Keratinocyte (primary cell): ENCODE results near the gene PTPN5.

Experiments
- EZH2 ChIP-seq: IDR thresholded peaks from one replicate; pipeline ENCODE4 v1.6.1; 2012; ENCODE audit warnings: inconsistent platforms, mild to moderate bottlenecking, low read length, moderate library complexity
- TF ChIP-seq, protein P1 (sequence below), 3 experiments: IDR thresholded peaks in 1 of 3; conservative IDR thresholded peaks in 1 of 3; optimal IDR thresholded peaks in 1 of 3; 2 replicates in 2 of 3; 3 replicates in 1 of 3; pipeline versions ENCODE3 to v1.5.1; 2011; ENCODE audit warnings: low read length in 3 of 3, mild to moderate bottlenecking in 3 of 3, moderate library complexity in 2 of 3, control low read depth in 1 of 3, inconsistent platforms in 1 of 3; ENCODE audit not compliant: insufficient read depth in 2 of 3; ENCODE audit errors: extremely low read depth in 1 of 3

DNA sequence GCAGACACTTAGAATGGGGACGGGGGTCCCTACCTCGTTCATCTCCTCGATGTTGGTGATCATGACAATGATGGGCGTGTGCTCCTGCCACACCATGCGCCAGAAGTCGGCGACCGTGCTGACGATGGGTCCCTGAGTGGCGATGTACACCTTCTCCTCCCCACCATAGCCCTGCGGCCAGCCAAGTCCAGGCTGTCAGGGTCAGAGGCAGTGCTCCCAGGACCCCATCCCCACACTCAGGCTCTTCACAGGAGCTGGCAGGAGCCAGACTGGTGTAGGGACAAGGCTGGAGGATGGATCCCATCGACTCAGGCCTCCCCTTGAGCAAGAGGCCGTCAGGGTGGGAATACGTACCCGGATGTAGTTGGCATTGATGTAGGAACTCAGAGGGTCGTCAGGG, 58.4 kb downstream of the PTPN5 start:
- TF ChIP-seq, protein P1, sequence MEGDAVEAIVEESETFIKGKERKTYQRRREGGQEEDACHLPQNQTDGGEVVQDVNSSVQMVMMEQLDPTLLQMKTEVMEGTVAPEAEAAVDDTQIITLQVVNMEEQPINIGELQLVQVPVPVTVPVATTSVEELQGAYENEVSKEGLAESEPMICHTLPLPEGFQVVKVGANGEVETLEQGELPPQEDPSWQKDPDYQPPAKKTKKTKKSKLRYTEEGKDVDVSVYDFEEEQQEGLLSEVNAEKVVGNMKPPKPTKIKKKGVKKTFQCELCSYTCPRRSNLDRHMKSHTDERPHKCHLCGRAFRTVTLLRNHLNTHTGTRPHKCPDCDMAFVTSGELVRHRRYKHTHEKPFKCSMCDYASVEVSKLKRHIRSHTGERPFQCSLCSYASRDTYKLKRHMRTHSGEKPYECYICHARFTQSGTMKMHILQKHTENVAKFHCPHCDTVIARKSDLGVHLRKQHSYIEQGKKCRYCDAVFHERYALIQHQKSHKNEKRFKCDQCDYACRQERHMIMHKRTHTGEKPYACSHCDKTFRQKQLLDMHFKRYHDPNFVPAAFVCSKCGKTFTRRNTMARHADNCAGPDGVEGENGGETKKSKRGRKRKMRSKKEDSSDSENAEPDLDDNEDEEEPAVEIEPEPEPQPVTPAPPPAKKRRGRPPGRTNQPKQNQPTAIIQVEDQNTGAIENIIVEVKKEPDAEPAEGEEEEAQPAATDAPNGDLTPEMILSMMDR (optimal IDR thresholded peaks at IDR 0.05 in 1 of 3, IDR thresholded peaks at IDR 0.05 in 1 of 3, conservative IDR thresholded peaks at IDR 0.05 in 1 of 3; ENCODE audit: extremely low read depth in 1 of 3, insufficient read depth in 2 of 3, low read length in 3 of 3), result no peak
- no peak for TF ChIP-seq EZH2
